Measurements from ENCODE around the gene ANKRD44.

Gene ANKRD44

DNA sequence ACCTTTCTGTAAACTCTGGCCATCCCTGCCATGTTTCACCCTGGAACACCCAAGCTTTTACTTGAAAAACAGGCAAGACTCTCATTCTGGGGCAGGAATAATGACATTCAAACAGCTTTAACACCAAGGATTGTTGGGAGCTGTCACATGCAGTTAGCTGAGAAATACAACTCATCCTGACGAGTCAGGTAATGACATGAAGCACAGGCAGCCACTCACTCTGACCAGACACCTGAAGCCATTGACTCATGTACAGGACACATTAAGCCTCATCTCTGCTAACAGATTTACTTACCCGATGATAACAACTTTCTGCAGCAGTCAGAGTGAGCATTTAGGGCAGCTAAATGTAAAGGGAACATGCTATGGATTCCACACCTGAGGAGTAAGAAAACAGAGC, 220.9 kb downstream of the ANKRD44 start:
- Histone ChIP-seq H3K36me3 (replicated peaks) (no peaks in the 10 kb centered on the region), H3K27ac (no peak overlapping the region), H3K27me3 (replicated peaks) (no peaks in the 10 kb centered on the region), H3K4me3 (ENCODE audit: low read depth, low read length) (no peak overlapping the region)
- DNase-seq: no peak
- in situ Hi-C loops (cut with HindIII; ENCODE audit: low pct_ligation_motif_present, low sequenced_read_pairs): no loop called here
- TF ChIP-seq, protein P1, sequence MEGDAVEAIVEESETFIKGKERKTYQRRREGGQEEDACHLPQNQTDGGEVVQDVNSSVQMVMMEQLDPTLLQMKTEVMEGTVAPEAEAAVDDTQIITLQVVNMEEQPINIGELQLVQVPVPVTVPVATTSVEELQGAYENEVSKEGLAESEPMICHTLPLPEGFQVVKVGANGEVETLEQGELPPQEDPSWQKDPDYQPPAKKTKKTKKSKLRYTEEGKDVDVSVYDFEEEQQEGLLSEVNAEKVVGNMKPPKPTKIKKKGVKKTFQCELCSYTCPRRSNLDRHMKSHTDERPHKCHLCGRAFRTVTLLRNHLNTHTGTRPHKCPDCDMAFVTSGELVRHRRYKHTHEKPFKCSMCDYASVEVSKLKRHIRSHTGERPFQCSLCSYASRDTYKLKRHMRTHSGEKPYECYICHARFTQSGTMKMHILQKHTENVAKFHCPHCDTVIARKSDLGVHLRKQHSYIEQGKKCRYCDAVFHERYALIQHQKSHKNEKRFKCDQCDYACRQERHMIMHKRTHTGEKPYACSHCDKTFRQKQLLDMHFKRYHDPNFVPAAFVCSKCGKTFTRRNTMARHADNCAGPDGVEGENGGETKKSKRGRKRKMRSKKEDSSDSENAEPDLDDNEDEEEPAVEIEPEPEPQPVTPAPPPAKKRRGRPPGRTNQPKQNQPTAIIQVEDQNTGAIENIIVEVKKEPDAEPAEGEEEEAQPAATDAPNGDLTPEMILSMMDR (IDR thresholded peaks at IDR 0.05; ENCODE audit: low read depth, low read length, missing control alignments): no peak

DNA sequence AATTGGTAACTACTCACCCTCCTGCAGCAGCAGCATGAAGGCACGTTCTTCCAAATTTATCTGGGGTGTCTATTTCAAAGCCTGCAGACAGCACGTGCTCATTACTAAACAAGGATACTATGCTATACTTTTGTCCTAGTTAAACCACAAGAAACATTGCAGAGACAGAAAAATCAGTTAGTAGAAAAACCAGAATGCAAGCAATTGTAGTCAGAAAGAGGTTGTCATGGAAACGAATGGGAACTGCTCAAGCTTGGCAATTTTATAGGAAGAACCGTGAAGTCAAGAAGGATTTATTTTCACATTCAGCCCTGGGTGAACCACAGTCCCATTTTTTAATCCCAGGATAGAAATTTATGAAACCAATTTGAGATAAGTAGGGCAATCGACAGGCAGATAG, 221.9 kb downstream of the ANKRD44 start:
- no peak overlapping the region for H3K4me3 ChIP-seq (ENCODE audit: low read depth, low read length)
- no peak overlapping the region for H3K27ac ChIP-seq
- in situ Hi-C loops (cut with HindIII; ENCODE audit: low pct_ligation_motif_present, low sequenced_read_pairs): no loop called here
- DNase-seq: no peak
- H3K36me3 ChIP-seq (replicated peaks): no peaks in the 10 kb centered on the region
- no peaks in the 10 kb centered on the region for H3K27me3 ChIP-seq (replicated peaks)
- TF ChIP-seq, protein P1 (IDR thresholded peaks at IDR 0.05; ENCODE audit: low read depth, low read length, missing control alignments): no peak

DNA sequence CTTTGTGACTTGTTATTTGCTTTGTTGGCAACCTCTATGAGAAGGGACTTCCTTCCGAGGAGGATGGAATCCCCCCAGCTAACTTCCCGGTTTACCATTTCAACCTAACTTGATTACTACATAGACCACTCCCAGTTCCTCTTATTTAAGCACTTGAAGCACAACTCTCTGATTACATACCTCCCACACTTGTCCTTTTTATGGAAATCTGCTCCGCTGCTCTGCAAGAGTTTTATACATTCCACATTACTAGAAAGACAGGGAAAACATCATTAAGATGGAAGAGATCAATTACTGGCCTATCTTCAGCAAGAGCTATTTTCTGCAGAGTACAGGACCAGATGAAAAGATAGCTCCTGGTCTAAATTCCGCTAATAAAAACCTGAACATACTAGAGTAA, 224.1 kb downstream of the ANKRD44 start:
- TF ChIP-seq, protein P1 (IDR thresholded peaks at IDR 0.05; ENCODE audit: low read depth, low read length, missing control alignments): no peak
- Histone ChIP-seq H3K4me3 (ENCODE audit: low read depth, low read length) (no peak overlapping the region), H3K36me3 (replicated peaks) (no peaks in the 10 kb centered on the region), H3K27me3 (replicated peaks) (no peaks in the 10 kb centered on the region), H3K27ac (no peak overlapping the region)
- no peak for DNase-seq
- in situ Hi-C loops (cut with HindIII; ENCODE audit: low pct_ligation_motif_present, low sequenced_read_pairs): no loop called here

DNA sequence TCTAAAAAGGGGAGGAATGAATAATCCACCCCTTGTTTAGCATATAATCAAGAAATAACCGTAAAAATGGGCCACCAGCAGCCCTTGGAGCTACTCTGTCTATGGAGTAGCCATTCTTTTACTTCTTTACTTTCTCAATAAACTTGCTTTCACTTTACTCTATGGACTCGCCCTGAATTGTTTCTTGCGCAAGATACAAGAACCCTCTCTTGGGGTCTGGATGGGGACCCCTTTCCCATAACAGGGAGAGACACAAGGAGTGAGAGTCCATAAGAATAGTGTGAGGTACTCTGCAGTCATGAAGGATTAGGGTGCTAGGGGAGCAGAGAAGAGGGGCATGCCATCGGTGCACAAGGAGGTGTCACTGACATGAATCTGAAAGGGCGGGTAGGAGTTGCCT, 224.9 kb downstream of the ANKRD44 start:
- Histone ChIP-seq H3K27me3 (replicated peaks) (no peaks in the 10 kb centered on the region), H3K27ac (no peak overlapping the region), H3K36me3 (replicated peaks) (no peaks in the 10 kb centered on the region), H3K4me3 (ENCODE audit: low read depth, low read length) (no peak overlapping the region)
- DNase-seq: no peak
- in situ Hi-C loops (cut with HindIII; ENCODE audit: low pct_ligation_motif_present, low sequenced_read_pairs): no loop called here
- TF ChIP-seq, protein P1 (IDR thresholded peaks at IDR 0.05; ENCODE audit: low read depth, low read length, missing control alignments): no peak

DNA sequence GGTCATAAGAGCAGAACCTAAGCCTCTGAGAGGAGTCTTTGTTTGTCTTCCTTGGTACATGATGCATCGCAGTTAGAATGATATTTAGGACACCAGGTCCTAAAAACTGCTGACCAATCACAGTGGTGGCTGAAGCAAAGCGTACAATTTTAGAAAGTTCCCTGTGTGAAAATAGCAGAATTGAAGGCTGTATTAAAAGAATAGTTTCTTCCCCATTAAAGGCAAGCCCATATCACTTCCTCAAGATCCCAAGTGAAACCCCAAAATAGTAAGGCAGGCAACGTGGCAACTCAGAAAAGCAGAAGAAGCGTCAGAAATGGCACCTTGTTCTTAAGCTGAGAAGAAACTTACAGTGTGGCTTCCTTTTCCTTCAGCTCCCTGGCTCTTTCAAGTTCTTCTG, 229.3 kb downstream of the ANKRD44 start:
- in situ Hi-C loops (cut with HindIII; ENCODE audit: low pct_ligation_motif_present, low sequenced_read_pairs): no loop called here
- Histone ChIP-seq H3K36me3 (replicated peaks) (no peaks in the 10 kb centered on the region), H3K27ac (no peak overlapping the region), H3K4me3 (ENCODE audit: low read depth, low read length) (no peak overlapping the region), H3K27me3 (replicated peaks) (no peaks in the 10 kb centered on the region)
- no peak for DNase-seq
- TF ChIP-seq, protein P1 (IDR thresholded peaks at IDR 0.05; ENCODE audit: low read depth, low read length, missing control alignments): no peak

DNA sequence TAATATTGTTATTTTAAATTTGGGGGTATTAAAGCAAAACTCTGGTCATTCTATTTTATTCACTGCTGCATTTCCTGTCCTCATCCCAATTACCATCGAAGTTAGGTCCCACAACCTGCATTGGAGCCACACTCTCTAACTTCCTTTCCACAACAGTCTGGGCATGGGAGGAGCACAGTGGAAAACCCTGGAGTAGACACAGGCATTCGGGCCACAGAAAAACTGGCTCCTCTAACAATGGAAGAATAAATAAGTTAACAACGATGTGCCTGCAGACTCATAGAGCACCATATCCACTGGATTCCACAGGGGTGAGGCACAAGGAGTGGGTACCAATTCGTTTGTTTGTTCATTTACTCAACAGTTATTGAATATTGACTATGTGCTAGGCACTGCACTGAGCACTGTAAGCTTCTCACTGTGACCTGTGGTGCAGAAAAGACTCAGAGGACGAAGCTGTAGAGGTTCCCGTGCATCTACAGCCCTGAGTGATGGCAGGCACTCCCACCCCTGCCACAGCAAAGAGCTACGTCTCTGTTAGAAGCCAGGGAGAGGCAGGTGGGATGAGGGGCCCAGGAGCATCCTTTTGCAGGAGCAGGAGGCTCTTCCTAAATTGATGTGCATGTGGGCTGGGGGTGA, 229.9 kb downstream of the ANKRD44 start:
- no peak for DNase-seq
- Histone ChIP-seq H3K27ac (no peak overlapping the region), H3K36me3 (replicated peaks) (no peaks in the 10 kb centered on the region), H3K27me3 (replicated peaks) (no peaks in the 10 kb centered on the region), H3K4me3 (ENCODE audit: low read depth, low read length) (no peak overlapping the region)
- TF ChIP-seq, protein P1 (IDR thresholded peaks at IDR 0.05; ENCODE audit: low read depth, low read length, missing control alignments): no peak
- in situ Hi-C loops (cut with HindIII; ENCODE audit: low pct_ligation_motif_present, low sequenced_read_pairs): no loop called here

Data from brain microvascular endothelial cell (primary cell).